NCI-H146 treated with DMSO at 0.1 percent for 48 hours (cell line): Measurements from ENCODE around the gene ASB6.

ENCODE experiments used
- DNase-seq: peaks from one replicate; lab custom pipeline; 2025; ENCODE audit not compliant: unreplicated experiment; lab: John Stamatoyannopoulos, UW

Gene ASB6

DNA sequence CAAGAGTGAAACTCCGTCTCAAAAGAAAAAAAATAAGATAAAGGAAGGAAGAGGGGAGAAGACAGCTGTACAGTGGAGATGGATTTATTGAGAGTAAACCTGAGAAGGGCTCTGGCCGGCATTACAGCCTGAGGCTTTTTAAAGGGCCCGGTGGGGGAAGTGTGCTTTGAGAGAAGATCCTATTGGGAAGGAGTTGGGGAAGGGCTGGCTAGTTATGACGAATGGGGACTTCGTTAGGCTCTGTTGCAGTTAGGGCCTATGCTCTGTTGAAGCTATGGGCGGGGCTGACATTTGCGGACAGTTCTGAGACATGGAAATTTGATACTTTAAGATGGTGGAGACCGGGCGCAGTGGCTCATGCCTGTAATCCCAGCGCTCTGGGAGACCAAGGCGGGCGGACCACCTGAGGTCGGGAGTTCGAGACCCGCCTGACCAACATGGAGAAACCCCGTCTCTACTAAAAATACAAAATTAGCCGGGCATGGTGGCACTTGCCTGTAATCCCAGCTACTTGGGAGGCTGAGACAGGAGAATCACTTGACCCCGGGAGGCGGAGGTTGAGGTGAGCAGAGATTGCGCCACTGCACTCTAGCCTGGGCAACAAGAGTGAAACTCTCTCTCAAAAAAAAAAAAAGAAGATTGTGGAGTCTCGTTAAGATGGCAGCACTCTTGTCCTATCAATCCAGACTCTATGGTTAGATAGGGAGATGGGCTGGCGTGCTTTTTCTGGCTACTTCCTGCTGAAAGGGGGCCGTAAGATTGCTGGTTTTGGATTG lies 54.3 kb downstream of the ASB6 start:
- no peak for DNase-seq

DNA sequence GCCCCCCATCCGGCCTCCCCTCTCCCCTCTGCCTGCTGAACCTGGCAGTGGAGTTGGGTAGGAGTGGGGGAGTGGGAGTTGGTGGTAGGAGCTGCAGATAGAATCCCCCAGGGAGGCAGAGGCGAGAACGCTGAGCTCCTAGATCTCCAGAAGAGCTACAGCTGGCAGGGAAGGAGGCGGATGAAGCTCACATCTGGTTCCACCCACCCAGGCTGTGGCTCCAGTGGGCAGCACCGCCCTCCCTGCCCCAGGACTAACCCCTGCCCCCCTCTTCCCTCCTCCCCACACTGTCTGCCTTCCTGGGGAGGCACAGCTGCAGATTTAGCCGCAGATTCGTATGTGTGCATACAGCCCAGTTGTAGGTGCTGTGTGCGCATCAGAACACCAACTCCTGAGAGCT lies 55.3 kb downstream of the ASB6 start:
- DNase-seq: no peak

DNA sequence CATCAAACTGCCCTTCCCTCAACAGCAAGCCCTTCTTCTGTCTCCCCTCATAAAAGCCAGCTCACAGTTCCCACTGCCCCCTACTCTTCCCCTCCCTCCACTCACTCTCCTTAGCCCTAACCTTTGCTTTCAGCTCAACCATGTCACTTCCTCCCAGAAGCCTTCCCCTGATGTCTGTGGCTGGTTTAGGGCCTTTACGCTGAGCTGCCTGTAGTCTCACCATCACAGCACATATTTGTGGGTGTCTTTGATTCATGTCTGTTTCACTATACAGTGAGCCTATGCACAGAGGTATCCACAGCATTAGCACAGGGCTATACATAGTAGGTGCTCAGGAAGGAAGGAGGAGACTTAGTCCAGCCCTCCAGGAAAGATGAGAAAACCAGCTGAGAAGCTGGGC lies 55.7 kb downstream of the ASB6 start:
- DNase-seq: no peak

DNA sequence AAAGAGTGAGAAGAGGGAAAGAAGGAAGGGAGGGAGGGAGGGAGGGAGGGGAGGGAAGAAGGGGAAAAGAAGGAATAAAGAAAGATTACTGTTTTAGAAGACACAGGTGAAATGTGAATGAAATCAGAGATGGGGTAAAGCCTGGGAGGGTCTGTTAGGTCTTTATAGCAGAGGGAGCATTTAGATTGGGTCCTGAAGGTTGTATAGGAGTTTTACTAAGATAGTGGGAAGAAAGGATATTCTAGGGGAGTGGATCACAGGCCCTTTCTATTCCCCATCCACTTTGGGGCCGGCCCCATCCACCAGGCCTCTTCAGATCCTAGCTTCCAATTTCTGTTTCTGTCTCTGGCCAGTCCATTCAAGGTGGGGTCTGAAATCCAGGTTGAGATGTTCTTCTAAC lies 56.6 kb downstream of the ASB6 start:
- no peak for DNase-seq
